ENCODE data around the gene ACVR1.
A peak's percentile ranks its signal among the peaks of the same experiment; 100 is the strongest.
"Not testable (repeated sequence)": the region's sequence is repeated elsewhere in the genome, so short reads cannot be mapped to it uniquely, and the experiment has no call there.

ACVR1 gene

DNA sequence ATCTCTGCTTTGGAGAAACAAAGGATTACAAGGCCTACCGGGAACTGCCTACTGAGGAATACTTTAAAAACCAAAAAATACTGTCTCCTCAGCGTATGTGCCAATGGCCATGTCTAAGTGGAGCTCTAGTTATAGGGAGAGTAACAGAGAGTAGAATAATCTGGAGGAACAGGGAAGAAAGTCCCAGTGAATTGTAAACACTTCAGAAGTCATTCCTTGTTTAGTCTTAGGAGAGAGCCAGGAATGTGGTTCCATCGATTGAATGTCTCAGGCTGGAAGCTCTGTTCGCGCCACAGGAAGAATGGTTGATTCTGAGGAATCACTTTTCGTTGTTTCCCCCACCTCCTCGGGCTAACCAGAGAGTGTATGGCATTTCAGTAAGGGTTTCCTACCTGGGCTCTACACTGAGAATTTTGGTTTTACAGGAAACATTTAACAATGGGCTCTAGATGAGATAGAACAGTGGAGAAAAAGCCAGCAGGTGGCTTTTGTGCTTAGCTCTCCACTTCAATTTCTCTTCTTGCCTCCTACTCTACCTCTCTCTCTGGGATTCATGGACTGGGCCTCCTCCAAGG, 88.7 kb downstream of the ACVR1 start:
- DNase-seq = no peak

DNA sequence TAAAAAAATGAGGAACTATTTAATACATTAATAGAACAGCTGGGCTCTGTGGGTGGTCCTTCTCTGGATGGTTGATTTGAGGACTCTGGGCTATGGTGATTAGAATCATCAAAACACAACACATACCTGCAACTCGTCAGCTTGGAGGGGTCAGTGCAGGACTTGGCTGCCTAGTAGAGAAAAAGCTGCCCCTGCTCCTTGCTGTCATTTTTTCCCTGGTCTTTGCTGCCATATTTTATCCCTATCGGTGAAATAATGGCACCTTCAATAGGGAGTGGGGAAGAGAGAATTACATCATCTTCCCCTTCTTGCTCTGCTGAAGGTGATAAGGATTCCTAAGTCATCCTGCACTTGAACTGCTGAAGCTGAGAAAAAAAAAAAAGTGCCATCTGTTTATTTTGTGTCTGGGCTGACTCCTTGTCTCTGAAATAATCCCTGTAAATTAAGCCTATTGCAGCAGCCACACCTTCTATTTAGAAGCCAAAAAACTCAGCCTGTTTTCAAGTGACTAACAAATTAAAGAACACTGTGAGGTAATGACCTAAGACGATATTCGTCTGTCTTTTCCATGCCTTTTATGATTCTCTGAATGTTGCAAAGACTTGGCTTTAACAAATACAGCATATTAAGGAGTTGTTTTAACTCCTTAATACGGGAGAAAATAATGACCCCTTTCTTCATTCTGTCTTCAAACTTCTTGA, 89.3 kb downstream of the ACVR1 start:
- DNase-seq = peak; percentile 59 to 94

DNA sequence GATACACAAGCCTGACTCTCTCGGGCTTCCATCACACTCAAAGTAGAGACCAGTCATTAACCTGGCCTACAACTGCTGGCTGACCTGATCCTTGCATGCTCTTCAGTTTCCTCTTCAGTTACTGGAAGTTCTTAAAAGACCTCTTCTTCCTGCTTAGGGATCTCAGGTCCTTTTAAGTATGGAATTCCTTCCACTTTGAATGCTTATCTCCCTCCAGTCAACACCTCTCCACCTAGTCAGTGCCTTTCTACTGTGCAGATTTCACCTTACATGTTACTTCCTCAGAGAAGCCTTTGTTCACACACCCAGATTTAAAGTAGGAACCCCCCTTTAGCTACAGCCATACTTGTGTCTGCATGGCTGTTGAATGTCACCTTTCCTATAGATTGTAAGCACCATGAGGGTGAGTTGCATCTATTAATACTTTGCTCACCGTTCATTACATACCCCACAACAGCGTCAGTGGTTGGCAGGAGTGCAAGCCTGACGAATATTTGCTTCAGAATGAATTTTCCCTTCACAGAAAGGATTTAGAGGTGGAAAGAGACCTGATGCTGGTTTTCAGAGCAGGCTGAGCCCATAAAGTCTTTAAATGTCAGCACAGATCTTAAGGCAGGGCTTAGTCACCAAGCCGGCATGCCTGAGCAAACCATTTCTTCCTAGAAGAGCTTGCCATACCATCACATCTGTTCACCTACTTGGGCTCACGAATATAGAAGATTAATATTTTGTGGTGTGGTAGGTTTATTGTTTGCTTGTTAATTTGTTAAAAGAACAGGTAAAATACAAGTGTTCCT, 90.1 kb downstream of the ACVR1 start:
- peak in 1 of 2 experiments; percentile 69 for DNase-seq

DNA sequence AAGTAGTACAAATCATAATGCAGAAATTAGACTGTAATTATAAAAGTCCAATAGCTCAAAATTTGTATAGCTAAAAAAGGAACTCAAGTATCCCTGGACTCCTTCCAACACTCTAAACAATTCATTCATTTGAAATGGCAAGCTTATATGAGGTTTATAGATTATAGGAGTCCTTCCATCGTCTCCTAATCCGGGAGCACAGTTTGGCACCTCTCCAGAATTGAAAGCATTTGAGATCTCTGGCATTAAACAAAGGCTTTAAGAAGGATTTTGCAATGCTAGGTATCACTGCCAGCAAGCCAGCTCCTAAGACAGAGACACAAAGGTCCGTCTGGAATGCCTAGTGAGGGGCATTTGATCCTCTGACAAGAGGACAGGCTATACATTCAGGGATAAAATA, 90.9 kb downstream of the ACVR1 start:
- DNase-seq = peak; percentile 81 to 92

DNA sequence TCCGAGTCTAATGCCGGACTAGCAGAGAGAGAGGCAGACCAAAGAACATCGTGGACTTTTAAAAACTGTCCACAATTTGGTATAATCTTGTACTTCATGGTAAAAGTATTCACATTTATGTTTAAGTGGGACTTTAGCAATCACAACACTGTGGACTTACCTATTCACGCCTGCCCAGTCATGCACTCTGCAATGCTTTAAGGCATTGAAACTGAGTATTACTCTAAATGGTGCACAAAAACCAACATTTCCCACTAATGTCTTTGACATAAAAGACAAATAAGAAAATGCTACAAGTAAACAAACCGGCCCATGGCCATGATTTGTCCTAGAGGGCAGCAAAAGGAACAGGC, 91.3 kb downstream of the ACVR1 start:
- no peak for DNase-seq

DNA sequence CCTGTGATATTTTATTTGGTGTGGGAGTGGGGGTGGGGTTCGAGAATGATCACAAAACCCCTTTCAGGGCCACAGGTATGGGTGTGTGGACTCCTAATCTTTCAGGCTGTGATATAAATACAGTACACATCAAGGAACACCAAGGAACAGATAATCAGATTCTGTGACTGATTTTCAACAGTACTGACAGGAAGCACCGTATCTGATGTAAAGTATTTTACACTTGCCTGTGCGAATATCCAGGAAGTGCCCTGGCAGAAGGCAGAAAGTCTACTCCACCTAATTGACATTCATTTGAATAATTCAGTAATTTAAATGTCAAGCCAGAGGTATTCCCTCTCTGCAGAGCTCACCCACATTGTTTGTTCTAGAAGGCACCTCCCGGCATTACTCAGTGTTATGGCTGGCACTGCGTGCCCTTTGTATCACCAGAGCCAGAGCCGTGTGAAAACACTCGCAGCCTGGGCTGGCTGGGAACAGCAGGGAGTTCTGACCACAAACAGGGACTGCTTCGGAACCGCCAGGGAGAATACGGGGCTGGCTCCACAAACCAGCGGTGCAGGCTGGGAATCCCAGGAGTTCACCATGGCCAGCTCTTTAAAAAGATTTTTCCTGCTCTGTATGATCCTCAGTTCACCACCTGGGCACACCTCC, 91.8 kb downstream of the ACVR1 start:
- DNase-seq = no peak

DNA sequence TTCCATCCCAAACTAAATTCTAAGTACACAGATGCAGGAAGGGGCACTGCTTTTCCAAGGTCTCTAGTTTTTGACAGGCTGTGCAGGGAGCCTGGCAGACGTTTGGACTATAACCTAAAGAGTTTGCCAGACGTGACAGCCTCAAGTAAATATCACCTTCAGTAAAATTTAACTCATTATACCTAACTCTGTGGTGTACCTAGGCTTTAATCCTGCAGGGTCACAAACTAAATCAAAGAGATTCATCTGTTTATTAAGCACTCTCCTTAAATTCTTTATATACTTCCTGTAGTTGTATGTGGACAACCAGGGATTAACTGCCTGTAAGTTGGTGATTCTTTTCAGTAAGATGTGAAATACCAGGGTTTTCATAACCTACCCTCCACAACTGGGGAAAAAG, 92.9 kb downstream of the ACVR1 start:
- no peak for DNase-seq

DNA sequence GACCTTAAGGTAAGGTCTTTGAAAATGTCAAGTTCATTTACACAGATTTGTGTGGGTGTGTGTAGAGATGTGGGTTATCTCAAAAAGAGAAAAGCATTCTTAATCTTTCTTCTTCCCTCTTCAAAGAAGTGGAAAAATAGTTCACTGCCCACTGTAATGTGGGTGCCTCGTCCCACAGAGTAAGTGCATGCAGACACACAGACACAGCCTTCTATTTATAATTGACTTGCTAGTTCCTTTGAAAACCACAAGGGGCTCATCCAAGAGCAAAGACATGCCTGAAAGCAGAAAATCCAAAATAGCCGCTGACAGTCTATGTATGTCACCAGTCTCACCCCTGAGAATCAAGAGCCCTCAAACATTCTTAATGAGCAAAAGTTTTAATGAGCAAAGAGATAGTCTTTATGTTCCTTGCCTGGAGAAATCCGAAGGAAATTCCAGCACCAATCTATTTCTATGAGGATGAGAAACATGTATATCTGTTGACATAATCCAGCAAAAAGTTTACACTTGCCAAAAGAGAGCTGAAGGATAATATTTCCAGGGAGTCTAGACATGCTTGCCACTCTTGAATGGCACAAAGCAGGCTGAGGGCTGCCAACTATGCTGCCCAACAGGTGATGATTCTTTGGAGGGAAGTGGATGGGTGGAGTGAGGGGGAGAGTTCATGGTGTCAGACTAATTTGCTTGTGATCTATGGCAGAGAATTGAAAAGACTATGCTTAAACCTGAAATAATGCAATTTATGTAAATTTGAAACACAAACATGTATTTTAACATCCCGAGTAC, 93.9 kb downstream of the ACVR1 start:
- DNase-seq = peak in 1 of 2 experiments; percentile 11

DNA sequence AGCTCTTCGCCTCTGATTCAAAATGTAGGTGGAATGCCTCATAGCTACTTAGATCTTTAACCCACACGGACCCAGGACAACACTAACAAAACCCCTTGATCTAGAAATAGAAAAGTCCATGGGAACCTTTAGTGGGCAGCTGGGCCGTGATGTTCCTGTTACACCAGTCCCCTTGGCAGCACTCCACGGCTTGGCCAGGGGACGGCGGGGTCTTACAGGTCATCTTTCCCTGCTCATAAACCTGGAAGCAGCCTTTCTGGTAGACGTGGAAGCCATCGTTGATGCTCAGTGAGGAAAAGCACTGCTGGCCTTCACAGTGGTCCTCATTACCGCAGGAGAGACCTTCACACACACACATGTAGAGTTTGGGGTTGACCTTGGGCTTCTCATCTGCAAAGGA, 95.9 kb downstream of the ACVR1 start:
- DNase-seq = no peak

DNA sequence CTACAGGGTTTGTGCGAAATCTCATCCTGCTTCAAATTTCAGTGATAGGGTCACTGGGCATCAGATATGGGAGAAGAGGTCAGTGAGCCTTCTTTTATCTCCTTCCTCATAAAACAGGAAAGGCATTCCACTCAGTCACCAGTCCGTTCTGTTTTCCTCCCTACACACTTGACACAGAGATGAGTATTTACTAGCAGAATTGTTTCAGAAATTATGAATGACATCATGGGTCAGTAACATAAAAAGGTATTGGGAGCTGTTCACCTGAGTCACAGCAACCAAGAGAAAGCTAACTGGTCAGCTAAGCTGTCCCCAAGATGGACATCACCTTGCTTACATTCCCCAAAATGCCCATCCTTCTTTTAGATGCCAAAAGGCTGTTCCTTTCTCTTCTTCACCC, 96.3 kb downstream of the ACVR1 start:
- DNase-seq = no peak

DNA sequence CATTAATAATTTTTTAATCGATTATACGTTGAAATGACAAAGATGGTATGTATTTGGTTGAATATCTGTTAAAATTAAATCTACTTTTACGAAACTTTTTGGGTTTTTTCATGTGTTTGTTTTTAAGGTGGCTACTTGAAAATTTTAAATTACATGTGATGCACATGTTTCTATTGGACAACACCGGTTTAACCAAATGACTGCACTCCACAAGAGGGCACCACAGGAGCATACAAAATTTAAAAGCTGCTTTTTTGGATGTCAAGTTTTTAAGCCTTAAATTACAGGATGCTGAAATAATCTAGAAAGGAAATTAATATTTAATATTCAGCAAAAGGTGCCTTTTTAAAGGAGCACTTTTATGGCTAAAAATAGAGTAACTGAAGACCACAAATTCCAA, 98.7 kb downstream of the ACVR1 start:
- peak; percentile 4 to 60 for DNase-seq

DNA sequence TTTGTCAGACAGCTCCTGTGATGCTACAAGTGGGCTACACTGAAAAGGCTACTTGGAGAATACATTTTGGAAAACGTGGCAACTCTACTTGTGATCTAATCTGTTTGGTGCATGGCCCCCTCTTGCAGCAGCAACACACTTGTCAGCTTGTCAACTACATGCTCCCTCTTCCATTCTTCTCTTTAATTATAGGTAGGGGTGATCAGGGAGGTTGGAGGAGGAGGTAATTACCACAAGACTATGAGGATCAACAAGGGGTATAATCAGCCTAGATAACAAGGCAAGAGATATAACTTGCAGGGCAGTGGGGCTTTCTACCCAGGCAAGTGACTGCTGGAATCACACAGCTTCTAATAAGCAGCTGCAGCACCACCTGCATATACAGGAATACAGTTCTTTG, 104.9 kb downstream of the ACVR1 start:
- DNase-seq = no peak

DNA sequence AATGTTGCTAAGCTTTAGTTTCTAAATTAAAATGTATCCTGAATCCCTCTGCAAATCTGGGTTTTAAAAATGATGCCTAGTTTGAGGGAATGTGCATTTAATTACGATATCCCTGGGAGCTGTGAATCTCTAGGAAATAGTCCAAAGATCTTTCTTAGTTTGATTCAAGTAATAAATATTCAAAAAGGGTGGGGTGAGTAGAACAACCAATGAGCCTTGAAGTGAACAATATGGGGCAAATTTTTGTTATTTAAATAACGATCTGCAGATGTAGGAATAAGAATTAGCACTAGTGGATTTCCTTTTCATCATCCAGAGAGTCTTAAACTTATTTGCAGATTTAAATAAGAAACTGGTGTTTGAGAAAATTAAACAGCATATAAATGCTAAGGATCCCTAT, 106.3 kb downstream of the ACVR1 start:
- DNase-seq = no peak

DNA sequence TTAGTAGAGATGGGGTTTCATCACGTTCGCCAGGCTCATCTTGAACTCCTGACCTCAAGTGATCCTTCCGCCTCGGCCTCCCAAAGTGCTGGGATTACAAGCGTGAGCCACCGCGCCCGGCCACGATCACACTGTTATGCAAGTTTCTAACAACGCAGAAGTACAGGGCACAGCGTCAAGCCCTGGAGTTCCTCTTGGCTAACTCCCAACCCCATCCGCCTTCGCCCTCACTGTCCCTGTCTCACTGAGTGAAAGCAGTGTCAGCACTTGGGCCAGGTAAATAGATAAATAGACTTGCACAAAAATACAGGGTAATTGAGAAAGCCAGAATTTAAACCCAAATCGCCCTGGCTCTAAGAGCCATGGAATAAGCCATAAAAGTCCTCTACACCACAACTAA, 111.7 kb downstream of the ACVR1 start:
- no peak for DNase-seq

DNA sequence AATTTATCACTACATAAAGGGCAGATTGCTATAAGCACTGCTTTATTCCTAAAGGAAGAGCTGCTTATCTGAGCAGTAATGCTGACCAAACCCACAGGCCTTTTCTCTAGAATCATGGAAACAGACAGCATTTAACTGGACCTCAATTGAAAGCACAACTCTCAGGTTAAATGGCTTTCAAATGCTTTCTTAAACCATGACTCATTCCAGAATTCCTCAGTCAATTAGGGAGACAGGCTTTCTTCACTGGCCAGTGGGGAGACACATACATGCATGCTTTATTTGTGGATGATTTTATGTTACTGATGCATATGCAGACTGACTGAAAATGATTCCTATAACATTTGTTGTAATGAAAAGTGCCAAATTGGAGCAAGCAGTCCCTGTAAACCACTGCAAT, 114.6 kb downstream of the ACVR1 start:
- DNase-seq = no peak

DNA sequence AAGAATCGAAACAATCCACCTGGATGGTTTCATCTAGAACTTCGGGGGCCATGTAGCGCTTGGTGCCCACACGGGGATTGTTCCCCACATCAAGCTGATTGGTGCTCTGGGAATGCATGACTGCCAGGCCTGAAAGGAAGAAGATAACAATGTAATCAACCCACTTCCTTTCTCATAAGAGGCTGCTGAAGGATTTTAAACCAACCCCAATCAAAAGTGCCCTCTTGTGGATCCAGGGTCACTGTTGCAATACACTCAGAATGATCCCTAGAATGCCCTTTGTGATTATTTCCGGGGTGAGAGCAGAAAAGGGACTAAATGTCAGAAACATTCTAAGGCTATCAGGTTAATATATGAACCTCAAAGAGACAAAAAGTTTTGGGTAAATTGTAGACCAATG, 115.2 kb downstream of the ACVR1 start:
- no peak for DNase-seq

DNA sequence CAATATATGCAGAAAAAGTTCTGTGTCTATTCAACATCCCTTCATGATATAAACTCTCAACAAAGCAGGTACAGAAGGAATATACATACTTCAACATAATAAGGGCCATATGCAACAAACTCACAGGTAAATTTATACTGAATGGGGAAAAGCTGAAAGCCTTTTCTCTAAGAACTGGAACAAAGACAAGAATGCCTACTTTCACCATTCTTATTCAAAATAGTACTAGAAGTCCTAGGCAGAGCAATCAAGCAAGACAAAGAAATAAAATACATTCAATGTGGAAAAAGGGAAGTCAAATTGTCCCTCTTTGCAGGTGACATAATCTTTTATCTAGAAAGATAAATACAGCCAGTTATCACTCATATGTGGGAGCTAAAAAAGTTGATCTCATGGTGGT, 116.3 kb downstream of the ACVR1 start:
- no peak for DNase-seq

DNA sequence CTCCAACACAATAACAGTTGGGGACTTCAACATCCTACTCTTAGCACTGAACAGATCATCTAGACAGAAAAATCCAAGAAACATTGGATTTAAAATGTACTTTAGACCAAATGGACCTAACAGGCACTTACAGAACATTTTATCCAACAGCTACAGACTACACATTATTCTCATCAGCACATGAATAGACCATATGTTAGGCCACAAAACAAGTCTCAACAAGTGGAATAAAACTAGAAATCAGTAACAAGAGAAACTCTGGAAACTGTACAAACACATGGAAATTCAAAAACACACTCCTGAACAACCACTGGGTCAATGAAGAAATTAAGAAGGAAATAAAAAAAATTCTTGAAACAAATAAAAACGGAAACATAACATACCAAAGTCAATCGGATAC, 117.5 kb downstream of the ACVR1 start:
- no peak for DNase-seq

DNA sequence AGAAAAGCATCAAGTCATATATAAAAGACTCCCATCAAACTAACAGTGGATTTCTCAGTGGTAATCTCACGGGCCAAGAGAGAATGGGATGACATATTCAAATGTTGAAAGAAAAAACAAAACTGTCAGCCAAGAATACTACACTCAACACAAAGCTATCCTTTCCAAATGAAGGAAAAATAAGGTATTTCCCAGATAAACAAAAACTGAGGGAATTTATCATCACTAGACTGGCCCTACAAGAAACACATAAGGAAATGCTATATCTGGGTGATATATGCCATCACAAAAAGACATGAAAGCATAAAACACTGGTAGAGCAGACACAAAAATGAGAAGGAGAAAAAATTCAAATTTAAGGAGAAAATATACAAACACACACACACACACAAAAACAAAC, 118.6 kb downstream of the ACVR1 start:
- DNase-seq = no peak

DNA sequence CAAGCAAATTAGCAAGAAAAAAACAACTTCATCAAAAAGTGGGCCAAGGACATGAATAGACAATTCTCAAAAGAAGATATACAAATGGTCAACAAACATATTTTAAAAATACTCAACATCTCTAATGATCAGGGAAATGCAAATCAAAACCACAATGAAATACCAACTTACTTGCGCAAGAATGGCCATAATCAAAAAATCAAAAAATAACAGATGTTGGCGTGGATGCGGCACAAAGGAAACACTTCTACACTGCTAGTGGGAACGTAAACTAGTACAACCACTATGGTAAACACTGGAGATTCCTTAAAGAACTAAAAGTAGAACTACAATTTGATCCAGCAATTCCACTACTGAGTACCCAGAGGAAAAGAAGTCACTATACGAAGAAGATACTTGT, 119.7 kb downstream of the ACVR1 start:
- not testable (repeated sequence) for DNase-seq

DNA sequence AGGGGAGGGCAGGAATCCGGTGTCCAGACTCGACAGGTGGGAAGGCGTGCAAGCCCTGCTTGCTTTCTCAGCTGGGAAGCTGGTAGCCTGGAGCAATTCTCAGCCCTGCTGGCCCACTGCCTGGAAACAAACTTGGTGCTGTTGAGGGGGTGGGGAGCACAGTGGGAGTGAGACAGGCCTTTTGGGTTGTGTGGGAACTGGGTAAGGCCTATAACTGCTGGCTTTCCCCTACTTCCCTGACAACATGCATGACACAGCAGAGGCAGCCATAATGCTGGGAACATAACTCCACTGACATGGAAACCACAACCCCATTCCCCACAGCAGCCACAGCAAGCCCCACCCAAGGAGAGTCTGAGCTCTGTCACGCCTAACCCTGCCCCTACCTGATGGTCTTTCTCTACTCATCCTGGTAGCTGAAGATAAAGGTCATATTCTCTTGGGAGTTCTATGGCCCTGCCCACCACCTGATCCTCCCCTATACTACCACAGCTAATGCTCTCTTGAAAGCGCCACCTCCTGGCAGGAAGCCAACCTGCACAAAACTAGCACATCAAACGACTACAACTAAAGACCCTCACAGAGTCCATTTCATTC, 124.6 kb downstream of the ACVR1 start:
- no peak for DNase-seq

DNA sequence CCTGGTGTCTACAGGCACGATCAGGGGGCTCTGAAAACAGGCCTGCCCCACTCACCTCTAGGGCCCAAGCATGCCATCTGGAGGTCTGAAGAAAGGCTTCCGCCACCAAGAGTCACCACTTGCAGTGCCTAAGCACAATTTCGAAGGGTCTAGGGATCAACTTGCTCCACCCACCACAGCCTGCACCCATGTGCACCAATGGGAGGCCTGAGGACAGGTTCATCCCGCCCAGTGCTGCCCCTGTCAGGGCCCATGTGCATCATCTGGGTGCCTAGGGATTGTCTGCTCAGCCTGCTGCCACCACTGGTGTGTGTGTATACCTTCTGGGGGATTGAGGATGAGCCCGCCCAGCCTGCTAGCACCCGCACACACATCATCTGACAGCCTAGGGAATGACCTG, 126.4 kb downstream of the ACVR1 start:
- no peak for DNase-seq
